HPDE6-E6E7 (cell line): ENCODE data around the gene MTHFD2L.

ENCODE experiments used
- DNase-seq: peaks from one replicate; pipeline ENCODE4 v3.0.0; 2011; ENCODE audit warnings: missing footprints; ENCODE audit errors: extremely low spot score

MTHFD2L gene

DNA sequence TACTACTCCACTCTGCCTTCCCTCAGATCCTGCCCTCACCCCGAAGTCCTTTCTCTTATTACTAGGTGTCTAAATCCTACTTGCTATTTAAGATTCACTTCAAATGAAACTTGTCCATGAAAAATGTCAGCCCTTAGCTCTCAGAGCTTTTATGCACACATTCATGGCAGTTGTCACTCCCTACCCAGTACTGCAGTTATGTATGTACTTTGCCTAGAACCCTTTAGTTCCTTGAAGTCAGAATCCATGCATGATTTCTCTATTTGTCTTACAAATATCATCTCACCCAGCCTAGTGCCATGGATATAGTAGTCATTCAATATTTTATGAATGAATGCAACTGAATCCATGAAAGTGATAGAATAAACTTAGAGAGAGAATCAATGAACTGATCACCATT is 147.1 kb downstream of the MTHFD2L start:
- no peak for DNase-seq

DNA sequence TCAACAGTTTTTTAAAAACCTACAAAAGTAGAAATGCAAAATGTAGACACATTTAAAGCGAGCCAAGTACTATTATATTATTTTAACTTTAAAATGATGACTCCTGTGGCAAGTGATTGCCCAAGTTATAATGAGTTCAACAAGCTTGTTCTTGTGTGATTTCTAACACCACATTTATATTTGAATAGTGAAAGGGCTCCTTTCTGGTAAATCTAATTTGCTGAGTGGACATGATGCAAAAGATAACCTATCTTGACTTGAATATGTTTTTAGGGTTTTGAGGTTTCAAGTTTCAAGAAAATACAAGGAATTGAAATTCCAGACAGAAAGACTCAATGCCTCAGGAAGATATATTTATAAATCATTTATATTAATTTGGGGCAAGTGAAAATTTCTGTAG is 149.3 kb downstream of the MTHFD2L start:
- no peak for DNase-seq

DNA sequence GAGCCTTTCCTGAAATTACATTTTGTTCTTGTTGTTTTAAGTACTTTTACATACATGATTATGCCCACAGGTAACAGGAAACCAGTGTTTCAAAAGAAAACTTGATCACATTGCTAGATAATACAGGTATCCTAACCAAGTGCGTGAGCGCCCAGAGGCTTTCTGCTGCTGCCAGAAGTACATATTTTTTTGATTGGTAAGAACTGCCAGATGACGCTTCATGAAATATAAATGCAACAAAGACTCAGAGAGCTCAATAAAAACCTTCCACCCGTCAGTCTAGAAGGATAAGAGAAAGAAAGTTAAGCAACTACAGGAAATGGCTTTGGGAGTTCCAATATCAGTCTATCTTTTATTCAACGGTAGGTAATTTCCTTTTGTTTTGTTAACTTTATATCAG is 150.3 kb downstream of the MTHFD2L start, which contains the start of gene EPGN:
Gene EPGN, plus strand, starts transcription at position 256 of the 400 bp plus-strand sequence. Its CDS starts 64 bp downstream, at position 320.
- no peak for DNase-seq

DNA sequence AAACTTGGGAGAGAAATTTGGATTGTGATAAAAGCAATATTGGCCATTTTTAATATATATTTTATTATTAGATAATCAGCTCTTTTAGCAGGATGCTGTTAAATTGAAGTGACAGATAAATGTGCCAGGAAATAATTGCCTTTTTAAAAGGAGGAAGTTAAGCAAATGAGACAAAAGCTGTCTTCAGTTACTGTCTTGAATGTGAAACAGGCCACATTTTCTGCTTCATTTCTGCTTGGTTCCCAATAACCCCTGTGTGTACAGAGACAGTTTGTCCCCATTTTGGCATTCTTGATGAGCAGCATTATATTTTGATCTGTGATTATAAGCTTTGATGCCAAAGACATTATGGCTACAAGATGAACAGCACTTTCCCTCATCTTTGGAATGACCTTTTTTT is 151.3 kb downstream of the MTHFD2L start:
- DNase-seq = no peak

DNA sequence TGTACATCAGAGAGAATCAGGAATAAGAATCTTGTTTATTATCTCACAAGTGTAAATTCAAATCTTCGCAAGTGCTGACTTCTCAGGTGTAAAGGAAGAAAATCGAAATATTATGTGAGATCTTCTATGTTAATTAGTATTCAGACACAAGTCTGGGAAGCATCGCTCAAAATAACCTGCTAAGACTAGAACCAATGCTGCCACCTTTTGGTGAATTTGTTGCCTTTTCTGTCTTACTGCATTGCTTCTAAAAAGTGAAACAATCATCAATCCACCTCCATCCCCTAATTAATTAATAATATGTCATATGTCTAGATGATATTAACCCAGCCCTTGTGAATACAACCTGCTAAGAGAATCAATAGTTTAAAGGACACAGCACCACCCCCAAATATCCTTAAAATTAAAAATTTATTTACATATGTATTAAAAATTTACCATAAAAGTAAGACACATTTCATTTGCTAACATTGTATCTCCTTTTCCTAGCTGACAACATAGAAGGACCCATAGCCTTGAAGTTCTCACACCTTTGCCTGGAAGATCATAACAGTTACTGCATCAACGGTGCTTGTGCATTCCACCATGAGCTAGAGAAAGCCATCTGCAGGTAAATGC is 153.9 kb downstream of the MTHFD2L start:
- no peak for DNase-seq

DNA sequence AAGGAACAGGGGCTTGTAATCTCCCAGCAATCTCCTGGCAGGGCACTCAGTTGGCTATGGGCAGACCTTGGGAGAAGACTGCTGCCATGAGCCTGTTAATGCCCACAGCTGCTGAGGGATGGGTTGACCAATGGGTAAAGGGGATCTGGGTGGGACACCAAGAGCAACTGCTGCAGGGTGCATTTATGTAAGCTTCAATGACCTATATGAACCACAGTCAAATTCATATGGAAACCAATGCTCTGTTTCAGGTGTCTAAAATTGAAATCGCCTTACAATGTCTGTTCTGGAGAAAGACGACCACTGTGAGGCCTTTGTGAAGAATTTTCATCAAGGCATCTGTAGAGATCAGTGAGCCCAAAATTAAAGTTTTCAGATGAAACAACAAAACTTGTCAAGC is 156.4 kb downstream of the MTHFD2L start:
- DNase-seq = no peak

DNA sequence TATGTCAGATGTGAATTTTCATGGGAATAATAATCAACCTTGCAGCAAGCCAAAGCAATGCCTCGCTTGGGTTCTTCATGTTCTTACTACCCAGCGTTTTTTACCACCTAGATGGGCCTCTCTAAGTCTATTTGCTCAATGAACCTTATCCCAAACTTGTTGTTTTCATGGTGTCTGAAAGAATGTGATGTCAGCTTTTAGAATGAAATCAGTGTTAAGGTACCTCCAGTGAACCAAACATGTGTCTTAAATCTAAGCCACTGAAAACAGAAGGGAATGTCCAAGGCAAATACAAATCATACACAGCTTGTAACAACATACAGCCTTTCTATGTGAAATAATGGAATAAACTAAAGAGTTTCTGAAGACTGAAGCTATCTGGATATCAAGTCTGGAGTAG is 157.0 kb downstream of the MTHFD2L start:
- DNase-seq = no peak

DNA sequence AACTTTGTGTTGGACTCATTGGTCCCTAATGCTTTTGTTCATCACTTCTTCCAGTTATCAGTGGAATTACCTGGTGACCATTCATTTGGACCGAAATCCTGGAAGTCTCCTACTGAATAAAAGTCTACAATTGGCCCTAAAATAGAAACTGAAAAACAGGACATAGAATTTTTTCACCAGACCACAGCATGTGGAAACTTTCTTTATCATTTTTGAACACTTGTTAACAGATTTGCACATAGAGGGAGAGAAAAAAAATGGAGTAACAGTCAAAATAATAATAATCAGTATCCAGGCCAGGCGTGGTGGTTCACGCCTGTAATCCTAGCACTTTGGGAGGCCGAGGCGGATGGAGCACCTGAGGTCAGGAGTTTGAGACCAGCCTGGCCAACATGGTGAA is 157.5 kb downstream of the MTHFD2L start:
- no peak for DNase-seq

DNA sequence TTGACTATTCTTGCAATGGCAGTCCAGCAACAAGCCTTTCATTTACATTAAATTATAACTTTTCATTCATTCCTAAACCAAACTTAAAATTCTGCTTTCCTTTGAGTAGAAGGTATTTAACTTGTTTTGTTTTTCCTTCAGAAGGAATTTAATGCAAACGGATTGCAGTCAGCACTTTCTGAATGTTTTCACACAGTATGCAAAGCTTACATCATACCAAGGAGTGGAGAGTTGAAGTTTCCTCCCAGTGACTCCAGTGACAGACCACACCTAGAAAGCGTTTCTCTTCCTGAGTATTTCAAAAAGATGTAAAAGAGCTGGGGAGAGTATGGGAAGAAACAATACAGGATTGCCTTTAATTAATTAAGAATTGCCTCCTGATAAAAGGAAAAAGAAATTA is 158.5 kb downstream of the MTHFD2L start:
- no peak for DNase-seq

DNA sequence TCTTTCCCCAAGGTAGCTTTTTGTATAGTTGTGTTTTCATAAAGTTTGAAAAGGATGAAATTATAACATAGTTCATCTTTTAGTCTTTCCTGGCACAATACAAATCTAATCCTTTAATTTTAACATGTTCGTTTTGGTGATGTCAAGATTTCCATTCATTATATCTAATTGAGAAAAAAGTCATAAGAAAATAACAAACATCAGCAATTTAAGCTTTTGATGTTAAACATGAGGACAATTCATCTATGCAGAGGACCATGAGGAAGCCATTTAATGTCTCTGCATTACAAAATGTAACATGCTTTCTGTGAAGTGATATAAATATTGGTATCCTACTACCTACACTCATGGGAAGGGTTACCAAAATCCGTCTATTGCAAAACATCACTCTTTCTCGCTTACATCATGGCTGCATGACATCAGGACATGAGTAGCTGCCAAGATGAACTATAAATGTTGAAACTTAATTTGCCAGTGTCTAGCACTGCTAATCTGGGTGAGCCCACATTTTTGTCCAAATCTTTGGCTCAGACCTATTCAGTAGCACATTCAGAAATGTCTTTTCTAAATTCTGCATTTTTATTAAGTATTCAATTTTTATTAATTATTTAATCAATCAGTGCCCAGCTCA is 159.8 kb downstream of the MTHFD2L start:
- no peak for DNase-seq

DNA sequence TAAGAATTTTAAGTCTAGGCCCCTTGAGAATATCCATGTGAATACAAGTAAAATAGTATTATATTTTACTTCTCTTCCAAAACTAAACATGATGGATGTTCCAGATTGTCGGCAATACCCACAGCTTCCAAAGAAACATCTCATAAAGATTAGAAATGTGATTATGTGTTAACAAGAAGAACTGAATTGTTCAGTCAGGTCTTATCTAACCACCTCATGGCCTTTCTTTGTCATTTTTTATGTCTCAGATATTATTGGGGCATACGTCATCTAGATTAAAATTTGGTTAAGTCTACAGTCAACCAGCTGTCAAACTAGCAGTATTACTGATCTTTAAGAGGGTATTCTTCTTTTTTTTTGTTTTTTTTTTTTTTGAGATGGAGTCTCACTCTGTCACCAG is 160.4 kb downstream of the MTHFD2L start:
- no peak for DNase-seq

DNA sequence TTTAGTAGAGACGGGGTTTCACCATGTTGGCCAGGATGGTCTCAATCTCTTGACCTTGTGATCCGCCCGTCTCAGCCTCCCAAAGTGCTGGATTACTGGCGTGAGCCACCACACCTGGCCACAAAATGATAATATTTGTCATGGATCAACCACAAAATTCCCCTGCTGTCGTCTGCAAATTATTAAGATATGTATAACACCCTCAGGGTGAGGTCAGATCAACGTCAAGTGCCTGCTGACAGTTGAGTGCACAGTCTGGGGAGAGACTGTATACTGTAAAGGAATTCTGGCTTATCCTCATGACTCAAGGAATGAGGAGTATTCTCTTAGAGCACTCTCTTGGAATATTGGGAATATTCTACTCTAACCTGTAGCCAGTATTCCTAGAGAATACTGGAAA is 161.6 kb downstream of the MTHFD2L start:
- DNase-seq = no peak

DNA sequence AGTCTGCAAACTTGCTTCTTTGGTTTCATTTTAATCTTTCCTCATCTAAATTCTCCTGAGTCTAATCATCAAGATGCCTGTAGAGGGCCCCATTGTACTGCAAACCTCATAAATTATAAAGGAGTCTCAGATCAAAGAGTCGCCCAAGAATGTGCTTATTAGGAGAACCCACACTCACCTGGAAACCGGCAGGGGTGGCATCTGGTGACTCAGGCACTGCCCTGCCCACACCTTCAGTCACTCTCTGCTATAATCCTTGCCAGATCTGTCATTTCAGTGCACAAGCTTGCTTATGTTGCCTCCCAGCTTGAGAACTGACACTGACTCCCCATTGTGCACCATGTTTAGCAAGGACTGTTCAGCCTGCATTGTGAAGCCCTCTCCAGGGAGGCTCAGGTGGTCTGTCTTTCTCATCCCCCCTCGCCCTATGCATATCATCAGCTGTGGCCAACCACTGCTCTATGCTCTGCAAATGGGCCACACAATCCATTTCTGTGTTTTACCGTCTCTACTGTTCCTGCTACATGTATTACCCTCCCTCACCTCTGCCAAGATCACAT is 162.7 kb downstream of the MTHFD2L start:
- peak; percentile 85 for DNase-seq

DNA sequence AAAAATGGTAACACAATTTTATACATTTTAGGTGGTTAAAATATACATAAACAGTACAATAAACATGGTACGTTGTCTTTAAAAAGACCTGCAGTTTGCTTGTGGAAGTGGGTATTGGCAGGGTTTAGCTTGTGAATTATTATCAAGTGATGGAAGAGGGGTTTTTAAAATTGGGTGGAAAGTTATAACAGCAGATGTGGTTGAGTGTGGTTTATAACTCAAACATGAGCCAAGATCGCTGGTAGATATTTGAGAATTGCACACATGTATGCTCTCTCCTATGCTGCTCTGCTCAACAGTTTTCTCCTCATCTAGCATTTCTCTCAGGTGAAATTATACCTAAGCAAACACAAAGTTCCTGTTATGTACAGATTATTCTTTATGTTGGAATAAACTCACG is 164.4 kb downstream of the MTHFD2L start:
- no peak for DNase-seq

DNA sequence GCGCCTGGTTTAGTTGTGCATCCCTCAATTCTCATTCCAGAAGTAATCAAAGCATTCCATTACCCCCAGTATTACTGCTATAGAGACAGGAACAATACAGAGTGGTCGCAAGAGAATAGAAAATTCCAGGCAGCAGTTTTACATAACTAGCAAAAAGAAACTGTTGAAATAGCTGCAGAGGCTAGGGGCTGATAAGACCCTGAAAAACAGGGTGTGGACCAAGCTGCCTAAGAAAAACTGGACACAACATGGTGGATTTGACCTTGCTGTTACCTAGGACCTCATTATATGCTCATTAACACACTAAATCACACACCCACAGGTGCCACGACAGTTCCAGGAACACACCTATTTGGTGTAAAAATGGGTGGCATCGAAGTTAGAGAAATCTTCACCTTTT is 165.7 kb downstream of the MTHFD2L start:
- DNase-seq = no peak

DNA sequence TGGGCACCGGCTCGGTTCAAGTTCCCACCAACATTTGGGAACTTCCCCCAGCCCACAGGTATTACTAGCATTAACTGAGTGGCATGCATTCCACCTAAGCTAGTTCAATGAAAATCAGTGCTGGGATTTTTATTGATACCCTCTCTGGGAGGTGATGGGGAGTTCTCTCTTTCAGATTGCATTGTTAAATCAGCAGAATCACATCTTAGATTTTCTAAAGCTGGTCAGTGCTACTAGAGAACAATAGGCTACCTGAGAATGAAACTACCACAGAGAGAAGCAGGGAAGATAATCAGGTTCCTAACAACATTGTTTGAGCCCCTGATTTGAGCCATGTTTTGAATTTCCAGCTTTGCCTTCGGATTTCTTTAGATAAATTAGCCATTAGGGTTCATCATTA is 166.3 kb downstream of the MTHFD2L start:
- no peak for DNase-seq

DNA sequence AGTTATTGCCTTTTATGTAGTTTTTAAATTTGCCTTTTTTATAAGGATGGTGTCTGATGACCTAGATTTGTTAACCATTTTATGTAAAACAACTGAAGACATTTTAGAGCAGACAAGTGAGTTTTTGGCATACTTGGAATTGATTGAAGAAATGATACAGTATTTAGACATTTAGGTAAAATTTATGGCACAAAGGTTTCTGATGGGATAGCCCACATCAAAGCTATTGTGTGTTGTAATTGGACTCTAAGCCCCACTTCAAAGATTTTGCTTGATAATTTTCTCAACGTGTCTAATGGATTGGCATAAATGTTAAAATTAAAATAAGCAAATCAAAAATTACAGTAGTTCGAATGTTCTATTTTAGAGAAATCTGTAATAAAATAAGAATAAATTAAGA is 168.0 kb downstream of the MTHFD2L start:
- DNase-seq = no peak

DNA sequence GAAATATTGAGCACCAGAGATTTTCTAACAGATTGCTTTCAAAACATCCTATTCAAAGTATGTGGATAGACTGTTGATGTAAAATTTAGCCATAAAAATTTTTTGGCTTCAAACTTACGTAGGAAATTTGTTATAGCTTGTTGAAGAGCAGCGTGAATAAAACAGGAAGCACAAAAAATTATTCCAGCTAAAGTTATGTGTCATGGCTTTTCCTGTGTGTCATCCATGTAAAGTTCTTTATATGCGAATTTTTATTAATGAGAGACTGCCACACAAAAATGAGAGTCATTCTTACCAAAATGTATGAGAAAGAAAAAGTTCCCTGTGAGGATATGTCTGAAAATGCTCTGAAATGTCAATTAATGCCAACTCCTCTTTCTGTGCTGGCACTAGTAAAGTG is 169.8 kb downstream of the MTHFD2L start:
- DNase-seq = no peak

DNA sequence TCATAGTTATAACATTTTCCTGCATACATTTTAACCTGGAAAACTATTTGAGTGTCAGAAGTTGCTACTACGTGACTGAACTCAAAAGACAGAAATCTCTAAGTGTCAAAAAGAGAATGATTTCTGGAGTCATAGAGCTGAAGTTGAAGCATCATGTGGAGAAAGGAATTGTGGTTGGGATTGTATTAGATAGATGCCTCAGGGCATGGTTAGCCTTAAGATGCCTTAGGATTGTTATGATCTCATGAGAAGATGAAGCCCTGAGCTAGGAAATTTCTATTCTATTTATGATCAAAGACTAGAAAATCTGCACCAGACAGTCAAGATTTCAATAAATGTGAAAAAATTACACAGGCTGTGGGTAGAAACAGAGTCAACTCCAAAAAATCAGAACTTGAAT is 170.6 kb downstream of the MTHFD2L start:
- DNase-seq = no peak

DNA sequence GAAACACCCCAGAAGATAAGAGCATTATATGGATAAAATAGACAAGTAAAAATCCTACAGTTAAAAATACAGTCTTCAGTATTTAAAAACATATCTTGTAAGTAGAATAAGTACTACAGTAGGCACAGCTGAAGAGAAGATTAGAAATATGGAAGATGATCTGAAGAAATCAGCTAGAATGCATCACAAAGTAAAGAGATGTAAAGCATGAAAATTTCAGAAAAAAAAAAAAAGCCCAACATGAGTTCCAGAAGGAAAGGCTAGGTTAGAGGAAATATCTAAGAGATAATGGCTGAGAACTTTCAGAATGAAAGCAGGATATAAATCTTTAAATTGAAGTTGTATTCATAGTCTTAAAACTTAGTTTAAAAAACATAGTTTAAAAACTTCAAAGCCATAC is 171.4 kb downstream of the MTHFD2L start:
- DNase-seq = no peak

DNA sequence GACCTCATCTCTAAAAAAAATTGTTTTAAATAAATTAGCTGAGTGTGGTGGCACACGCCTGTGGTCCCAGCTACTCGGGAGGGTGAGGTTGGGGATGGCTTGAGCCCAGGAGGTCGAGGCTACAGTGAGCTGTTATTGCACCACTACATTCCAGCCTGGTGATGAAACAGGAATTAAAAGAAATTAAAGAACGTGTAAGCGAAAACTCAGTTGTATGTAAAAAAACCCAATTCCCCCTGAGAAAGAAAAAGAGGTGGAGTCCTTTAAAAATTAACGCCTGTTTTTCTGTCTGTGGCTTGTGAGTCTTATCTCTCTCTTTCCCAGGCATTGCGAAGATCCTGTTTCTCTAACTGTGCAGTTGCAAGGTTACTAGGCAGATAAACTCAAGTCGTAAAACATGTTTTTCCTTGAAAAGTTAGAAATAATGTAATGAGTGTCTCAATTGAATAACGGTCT is 172.4 kb downstream of the MTHFD2L start:
- DNase-seq = no peak

DNA sequence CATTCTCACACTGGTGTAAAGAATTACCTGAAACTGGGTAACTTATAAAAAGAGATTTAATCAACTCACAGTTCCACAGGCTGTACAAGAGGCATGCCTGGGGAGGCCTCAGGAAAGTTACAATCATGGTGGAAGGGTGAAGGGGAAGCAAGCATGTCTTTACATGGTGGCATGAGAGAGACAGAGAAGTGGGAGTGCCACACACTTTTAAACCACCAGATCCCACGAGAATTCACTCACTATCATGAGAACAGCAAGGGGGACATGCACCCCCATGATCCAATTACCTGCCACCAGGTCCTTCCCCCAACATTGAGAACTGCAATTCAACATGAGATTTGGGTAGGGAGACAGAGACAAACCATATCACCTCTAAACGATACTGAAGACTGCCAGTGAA is 173.3 kb downstream of the MTHFD2L start:
- no peak for DNase-seq

DNA sequence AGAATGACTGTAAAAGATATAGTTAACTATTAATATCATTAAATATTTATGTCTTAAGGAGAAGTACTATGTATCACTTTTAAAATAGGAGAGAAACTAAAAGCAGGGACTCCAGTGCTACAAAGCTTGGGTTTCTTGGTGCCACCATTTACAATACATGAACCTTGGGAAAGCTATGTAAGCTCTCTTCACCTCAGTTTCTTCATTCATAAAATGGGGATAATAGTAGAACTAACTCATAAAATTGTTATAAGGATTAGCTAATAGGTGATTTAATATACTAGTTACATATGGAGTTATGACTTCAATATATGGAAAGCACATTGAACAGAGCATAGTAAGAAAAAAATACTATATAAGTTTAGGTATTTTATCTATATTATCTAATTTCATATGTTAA is 174.0 kb downstream of the MTHFD2L start:
- DNase-seq = no peak

DNA sequence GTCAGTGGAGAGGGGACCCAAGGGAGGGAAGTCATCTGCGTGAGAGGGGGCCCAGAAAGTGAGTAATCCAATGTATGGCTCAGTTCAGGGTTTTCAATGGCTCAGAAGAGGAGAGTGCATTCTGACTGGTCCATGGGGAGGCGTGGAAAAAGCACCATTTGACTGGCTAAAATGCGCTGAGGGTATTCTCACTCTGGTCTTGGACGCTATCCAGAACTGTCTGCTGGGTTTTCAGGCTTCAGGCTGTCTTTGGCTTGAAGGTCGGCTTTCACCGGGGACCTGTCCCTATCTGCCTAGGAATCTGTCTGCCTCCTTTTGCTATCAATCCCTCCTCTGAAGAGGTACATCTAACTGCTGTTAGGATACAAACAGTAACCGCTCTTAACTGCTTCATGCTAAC is 176.7 kb downstream of the MTHFD2L start:
- DNase-seq = no peak
